GM23338 (cell line): ENCODE results near the gene MAP3K5. TPM values are rescaled to one million over a fixed set of nuclear protein-coding genes. Genes with fewer than 3 reads are reported as not detected.

Experiments used
- ATAC-seq: fragments of 200-7000 bp; cut with Tn5 transposase; 3 replicates; pipeline ENCODE4 v1.9.1; 2020
- DNase-seq: peaks from one replicate; pipeline ENCODE4 v3.0.0-alpha.2; 2015; ENCODE audit warnings: low spot score
- H2AFZ ChIP-seq: fragments of 200-600 bp; sonication (generic); 2 replicates; pipeline ENCODE4 v1.8.0; 2016; ENCODE audit warnings: antibody characterized with exemption, mild to moderate bottlenecking, moderate library complexity
- H3F3A ChIP-seq: fragments of 200-600 bp; sonication (generic); replicated peaks from 2 replicates; pipeline ENCODE4 v1.8.0; 2017; ENCODE audit warnings: antibody characterized with exemption, mixed run types, low read depth
- H3K27ac ChIP-seq: fragments of 200-600 bp; sonication (generic); 2 replicates; pipeline ENCODE4 v1.6.1; 2016; ENCODE audit warnings: low read depth
- H3K27me3 ChIP-seq: fragments of 200-600 bp; sonication (generic); 2 replicates; pipeline ENCODE4 v1.8.0; 2016; ENCODE audit warnings: mild to moderate bottlenecking, mixed run types, moderate library complexity; ENCODE audit not compliant: insufficient read depth
- H3K36me3 ChIP-seq: fragments of 200-600 bp; sonication (generic); 2 replicates; pipeline ENCODE4 v1.8.0; 2016; ENCODE audit warnings: mild to moderate bottlenecking; ENCODE audit not compliant: insufficient read depth
- H3K4me1 ChIP-seq: fragments of 200-600 bp; sonication (generic); 2 replicates; pipeline ENCODE4 v1.8.0; 2016; ENCODE audit warnings: mild to moderate bottlenecking, moderate library complexity; ENCODE audit not compliant: insufficient read depth
- H3K4me2 ChIP-seq: fragments of 200-600 bp; sonication (generic); 2 replicates; pipeline ENCODE4 v1.7.1; 2017; ENCODE audit warnings: mixed run types
- H3K4me3 ChIP-seq: fragments of 200-600 bp; sonication (generic); 2 replicates; pipeline ENCODE4 v1.6.1; 2016; ENCODE audit warnings: mixed run types
- H3K79me2 ChIP-seq: fragments of 200-600 bp; sonication (generic); replicated peaks from 2 replicates; pipeline ENCODE4 v1.8.0; 2017; ENCODE audit warnings: mild to moderate bottlenecking; ENCODE audit not compliant: insufficient read depth
- H3K9me2 ChIP-seq: fragments of 200-600 bp; sonication (generic); 2 replicates; pipeline ENCODE4 v1.8.0; 2017; ENCODE audit not compliant: insufficient read depth
- H4K20me1 ChIP-seq: fragments of 200-600 bp; sonication (generic); replicated peaks from 2 replicates; pipeline ENCODE4 v1.8.0; 2017; ENCODE audit warnings: mild to moderate bottlenecking; ENCODE audit not compliant: insufficient read depth
- H3K27ac Mint-ChIP-seq: 2 replicates; pipeline ENCODE4 v1.8.0; 2020; ENCODE audit warnings: inconsistent platforms, mild to moderate bottlenecking, moderate library complexity, mixed read lengths
- H3K27me3 Mint-ChIP-seq: 3 replicates; pipeline ENCODE4 v1.8.0; 2022; ENCODE audit warnings: low read depth, mild to moderate bottlenecking, moderate library complexity, mixed read lengths, inconsistent platforms; ENCODE audit not compliant: insufficient read depth, poor library complexity
- H3K36me3 Mint-ChIP-seq: 3 replicates; pipeline ENCODE4 v1.8.0; 2021; ENCODE audit warnings: low read depth, mild to moderate bottlenecking, inconsistent platforms, moderate library complexity, mixed read lengths
- H3K4me1 Mint-ChIP-seq: 3 replicates; pipeline ENCODE4 v1.8.0; 2020; ENCODE audit warnings: mild to moderate bottlenecking, inconsistent platforms, mixed read lengths
- H3K4me3 Mint-ChIP-seq: 3 replicates; pipeline ENCODE4 v1.8.0; 2021; ENCODE audit warnings: moderate library complexity, mild to moderate bottlenecking, inconsistent platforms, mixed read lengths
- H3K9me3 Mint-ChIP-seq: 3 replicates; pipeline ENCODE4 v1.8.0; 2020; ENCODE audit warnings: moderate library complexity, mild to moderate bottlenecking, inconsistent platforms, mixed read lengths
- CREB1 ChIP-seq: fragments of 250-450 bp; sonication (Bioruptor Pico); IDR thresholded peaks from 2 replicates; pipeline ENCODE4 v1.5.0; 2020; ENCODE audit warnings: low read depth, mild to moderate bottlenecking, moderate library complexity
- CTCF ChIP-seq, 2 experiments: fragments of 200-600 bp in 1 of 2; sonication (generic) in 1 of 2; conservative IDR thresholded peaks; 2 replicates each; pipeline versions ENCODE4 v1.5.1 to v1.6.1; 2016 to 2017; ENCODE audit warnings: antibody characterized with exemption in 2 of 2, low read depth in 2 of 2, mild to moderate bottlenecking in 2 of 2, moderate library complexity in 1 of 2
- EZH2 ChIP-seq: fragments of 200-600 bp; sonication (generic); IDR thresholded peaks from one replicate; pipeline ENCODE4 v1.8.0; 2017; ENCODE audit warnings: antibody characterized with exemption, mild to moderate bottlenecking, low read depth; ENCODE audit not compliant: unreplicated experiment
- EZH2phosphoT487 ChIP-seq: fragments of 200-600 bp; sonication (generic); IDR thresholded peaks from one replicate; pipeline ENCODE4 v1.8.1; 2018; ENCODE audit warnings: antibody characterized with exemption; ENCODE audit not compliant: unreplicated experiment
- JUNB ChIP-seq: IDR thresholded peaks from one replicate; pipeline ENCODE4 v1.6.1; 2016; ENCODE audit warnings: antibody characterized with exemption; ENCODE audit not compliant: unreplicated experiment
- NANOG ChIP-seq: IDR thresholded peaks from 2 replicates; pipeline ENCODE4 v1.6.1; 2016; ENCODE audit warnings: antibody characterized with exemption, borderline replicate concordance
- POLR2AphosphoS5 ChIP-seq: IDR thresholded peaks from 2 replicates; pipeline ENCODE4 v1.6.1; 2016; ENCODE audit warnings: antibody characterized with exemption, low read depth
- REST ChIP-seq: IDR thresholded peaks from one replicate; pipeline ENCODE4 v1.6.1; 2018; ENCODE audit warnings: antibody characterized with exemption; ENCODE audit not compliant: unreplicated experiment
- STAT1 ChIP-seq: IDR thresholded peaks from one replicate; pipeline ENCODE4 v1.6.1; 2016; ENCODE audit warnings: antibody characterized with exemption; ENCODE audit not compliant: unreplicated experiment
- ZNF114 ChIP-seq: fragments of 250-450 bp; sonication (Bioruptor Pico); IDR thresholded peaks from 2 replicates; pipeline ENCODE4 v1.5.0; 2020; ENCODE audit warnings: mild to moderate bottlenecking, moderate library complexity
- ZNF331 ChIP-seq: fragments of 250-450 bp; sonication (Bioruptor Pico); IDR thresholded peaks from 2 replicates; pipeline ENCODE4 v1.5.0; 2020; ENCODE audit warnings: low read depth, mild to moderate bottlenecking, moderate library complexity
- ZNF462 ChIP-seq: fragments of 250-450 bp; sonication (Bioruptor Pico); IDR thresholded peaks from 2 replicates; pipeline ENCODE4 v1.5.0; 2020; ENCODE audit warnings: mild to moderate bottlenecking, moderate library complexity
- polyA plus RNA-seq: library from polyadenylated mRNA; unstranded; fragments of >200 nt; fragmentation: Nextera tagmentation; extraction: Ambion mirVana; gene quantifications from 2 replicates; pipeline ENCODE4 v1.2.1, GENCODE V29; 2016
- total RNA-seq: library from RNA; depleted of rRNA; stranded (reverse); fragments of >200 nt; shearing (Covaris generic); gene quantifications from 2 replicates; pipeline ENCODE4 v1.2.3, GENCODE V29; 2014
- TF ChIP-seq, protein P1 (sequence below): IDR thresholded peaks from 2 replicates; pipeline ENCODE4 v1.6.1; 2016; ENCODE audit warnings: antibody characterized with exemption

The MAP3K5 gene
- total and polyA plus RNA-seq, 2 experiments from 2014 or later: 0.76 to 2.8 TPM

- H3K4me3 Mint-ChIP-seq: no peak overlapping the region
- ATAC-seq (no peak), DNase-seq (no peak)
- Histone ChIP-seq H2AFZ (no peak overlapping the region), H4K20me1 (no peaks in the 10 kb centered on the region; the same call in 1 of the 2 replicates), H3K9me2 (no peaks in the 10 kb centered on the region), H3K27ac (no peak overlapping the region), H3K4me3 (no peak overlapping the region), H3K27me3 (no peaks in the 10 kb centered on the region), H3K4me1 (peaks cover 20% of the 10 kb centered on the region), H3K79me2 (peaks cover 93% of the 10 kb centered on the region), H3K4me2 (no peak overlapping the region), H3F3A (no peaks in the 10 kb centered on the region), H3K36me3 (no peaks in the 10 kb centered on the region)
- no peaks in the 10 kb centered on the region for H3K9me3 Mint-ChIP-seq
- H3K27ac Mint-ChIP-seq: no peak overlapping the region
- TF ChIP-seq CREB1 (CRISPR knock-in tag): no peak
- TF ChIP-seq ZNF331 (CRISPR knock-in tag): no peak
- TF ChIP-seq NANOG: no peak
- TF ChIP-seq JUNB: no peak
- TF ChIP-seq EZH2phosphoT487: no peak
- no peak for TF ChIP-seq ZNF114 (CRISPR knock-in tag)
- no peak for TF ChIP-seq REST
- TF ChIP-seq POLR2AphosphoS5: no peak
- no peak for TF ChIP-seq CTCF (conservative IDR thresholded peaks at IDR 0.05; ENCODE audit: low read depth in 2 of 2)
- TF ChIP-seq, protein P1, sequence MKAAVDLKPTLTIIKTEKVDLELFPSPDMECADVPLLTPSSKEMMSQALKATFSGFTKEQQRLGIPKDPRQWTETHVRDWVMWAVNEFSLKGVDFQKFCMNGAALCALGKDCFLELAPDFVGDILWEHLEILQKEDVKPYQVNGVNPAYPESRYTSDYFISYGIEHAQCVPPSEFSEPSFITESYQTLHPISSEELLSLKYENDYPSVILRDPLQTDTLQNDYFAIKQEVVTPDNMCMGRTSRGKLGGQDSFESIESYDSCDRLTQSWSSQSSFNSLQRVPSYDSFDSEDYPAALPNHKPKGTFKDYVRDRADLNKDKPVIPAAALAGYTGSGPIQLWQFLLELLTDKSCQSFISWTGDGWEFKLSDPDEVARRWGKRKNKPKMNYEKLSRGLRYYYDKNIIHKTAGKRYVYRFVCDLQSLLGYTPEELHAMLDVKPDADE: no peak
- TF ChIP-seq EZH2: no peak
- no peak for TF ChIP-seq STAT1
- TF ChIP-seq ZNF462: no peak
- H3K36me3 Mint-ChIP-seq: peaks cover 31% of the 10 kb centered on the region
- peaks cover 31% of the 10 kb centered on the region for H3K4me1 Mint-ChIP-seq
- no peaks in the 10 kb centered on the region for H3K27me3 Mint-ChIP-seq
These were observed 281.5 kb downstream of the MAP3K5 start for GRCh38 chr6:136510782-136511181.
